Stimulated activated CD8-positive, alpha-beta memory T cell treated with anti-CD3 and anti-CD28 coated beads, Interleukin-12 subunit alpha, Interleukin-12 subunit beta, amount 100 ng/mL, for 24 hours (primary cell): Measurements from ENCODE around the gene FASN.
"Not testable (repeated sequence)": the region's sequence is repeated elsewhere in the genome, so short reads cannot be mapped to it uniquely, and the experiment has no call there.

ENCODE experiments used
- DNase-seq: peaks from one replicate; pipeline ENCODE4 v3.0.0-alpha.2; 2020; ENCODE audit errors: extremely low read depth

FASN gene

GRCh38 chr17:82043507-82043906 is 54.5 kb downstream of the FASN start:
- no peak for DNase-seq

- DNase-seq = no peak
Measured at GRCh38 chr17:82042649-82043048, 55.4 kb downstream of the FASN start.

DNA sequence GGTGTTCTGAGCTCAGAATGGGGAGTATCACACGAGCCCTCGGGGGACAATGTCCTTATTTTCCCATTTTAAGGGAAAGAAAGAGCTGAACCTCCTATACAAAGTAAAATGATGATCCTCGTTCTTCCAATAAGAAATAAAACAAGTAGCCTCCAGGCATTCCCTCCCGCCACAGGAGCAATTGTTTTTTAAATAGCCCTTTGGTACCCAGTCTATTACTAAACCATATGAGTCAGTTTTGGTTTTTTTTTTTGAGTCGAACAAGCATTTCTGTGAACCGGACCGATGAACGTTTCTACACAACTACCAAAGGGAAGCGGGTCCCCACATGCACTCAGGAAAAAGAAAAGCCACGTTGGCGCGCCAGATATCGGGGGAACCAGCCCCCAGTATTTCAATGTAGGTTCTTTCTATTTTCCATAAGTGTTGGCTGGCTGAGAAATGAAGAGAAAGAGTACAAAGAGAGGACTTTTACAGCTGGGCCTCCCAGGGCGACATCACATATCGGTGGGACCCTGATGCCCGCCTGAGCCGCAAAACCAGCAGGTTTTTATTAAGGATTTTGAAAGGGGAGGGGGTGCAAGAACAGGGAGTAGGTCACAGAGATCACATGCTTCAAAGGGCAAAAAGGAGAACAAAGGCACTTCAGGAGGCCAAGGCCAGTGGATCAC is 56.8 kb downstream of the FASN start:
- no peak for DNase-seq

- DNase-seq = no peak
Measured at GRCh38 chr17:82039695-82040299, 58.2 kb downstream of the FASN start.

GRCh38 chr17:82038796-82039409 is 59.1 kb downstream of the FASN start:
- not testable (repeated sequence) for DNase-seq

- DNase-seq = no peak
Measured at GRCh38 chr17:82037889-82038195, 60.2 kb downstream of the FASN start.

GRCh38 chr17:82037092-82037888 is 60.7 kb downstream of the FASN start, which contains the start of gene DCXR:
DCXR (minus strand) TSS chr17:82037697; CDS start chr17:82037682, 15 bp downstream.
- peak; percentile 94 for DNase-seq

DNA sequence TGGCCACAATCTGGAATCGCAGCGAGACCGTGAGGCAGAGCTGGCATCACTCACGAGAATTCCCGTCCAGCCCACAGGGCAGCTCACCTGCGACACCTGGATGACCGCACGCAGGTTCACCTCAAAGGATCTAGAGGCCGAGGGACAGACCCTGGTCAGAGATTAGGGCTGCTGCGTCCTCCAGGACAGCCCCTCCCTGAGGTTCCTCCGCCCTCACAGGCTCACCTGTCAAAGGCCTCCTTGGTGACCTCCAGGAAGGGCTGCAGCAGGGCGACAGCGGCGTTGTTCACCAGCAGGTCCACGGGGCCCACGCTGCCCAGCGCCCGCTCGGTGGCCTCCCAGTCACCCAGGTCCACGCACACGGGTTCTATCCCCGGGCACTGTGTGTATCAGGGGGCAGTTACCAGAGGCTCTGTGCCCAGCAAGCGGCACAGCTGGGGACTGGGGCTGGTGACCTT is 61.4 kb downstream of the FASN start:
- no peak for DNase-seq

DNA sequence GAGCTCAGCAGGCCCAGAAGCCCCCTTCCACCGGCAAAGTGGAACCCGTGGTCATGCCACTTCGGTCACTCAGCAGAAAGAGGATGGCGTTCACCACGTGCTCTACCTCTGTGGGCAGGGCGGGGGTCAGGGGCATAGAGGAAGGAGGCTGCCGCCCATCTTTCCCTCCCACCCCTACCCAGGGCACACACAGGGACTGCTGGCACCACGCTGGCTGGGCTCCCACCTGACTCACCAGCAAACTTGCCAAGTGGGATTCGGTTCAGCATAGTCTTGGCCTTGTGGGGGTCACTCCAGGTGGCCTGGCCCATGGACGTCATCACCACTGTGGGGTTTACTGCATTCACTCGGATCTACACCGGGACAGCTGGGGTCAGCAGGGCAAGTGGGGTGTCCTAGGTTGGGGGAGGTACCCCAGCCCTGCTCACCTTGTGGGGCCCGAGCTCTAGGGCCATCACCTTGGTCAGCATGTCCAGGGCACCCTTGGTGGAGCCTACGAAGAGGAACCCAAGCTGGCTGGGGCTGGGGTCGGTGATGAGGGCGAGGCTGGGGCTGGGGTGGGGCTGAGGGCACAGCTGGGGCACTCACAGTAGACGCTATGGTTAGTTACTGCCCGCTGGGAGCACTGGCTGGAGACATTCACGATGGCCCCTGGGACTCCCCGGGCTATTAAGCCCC is 61.9 kb downstream of the FASN start:
- no peak for DNase-seq

DNA sequence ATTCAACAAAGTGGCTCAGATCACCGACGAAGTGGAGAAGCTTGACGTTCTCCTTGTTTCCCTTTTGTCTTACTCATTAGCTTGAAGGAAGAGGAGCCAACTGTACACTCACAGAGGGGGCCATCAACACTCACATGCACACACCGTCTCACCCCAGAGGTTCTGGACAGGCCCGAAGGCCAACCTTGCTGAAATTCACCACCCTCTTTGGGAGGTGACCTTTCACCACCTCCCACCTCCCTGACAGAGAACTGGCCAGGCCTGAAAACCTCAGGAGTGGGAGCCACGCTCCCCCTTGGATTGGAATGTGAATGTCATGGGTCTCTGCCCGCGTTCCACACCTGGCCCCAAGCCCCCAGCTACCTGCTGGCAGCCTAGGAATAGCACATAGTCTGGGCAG is 62.5 kb downstream of the FASN start:
- no peak for DNase-seq

GRCh38 chr17:82034371-82035011 is 63.5 kb downstream of the FASN start:
- no peak for DNase-seq

- DNase-seq = no peak
Measured at GRCh38 chr17:82033359-82034085, 64.5 kb downstream of the FASN start.

GRCh38 chr17:82031885-82032627 is 66.0 kb downstream of the FASN start:
- DNase-seq = no peak

- no peak for DNase-seq
Measured at GRCh38 chr17:82031303-82031884, 66.6 kb downstream of the FASN start, which contains the start of gene RAC3. RAC3 (plus strand) TSS chr17:82031678; CDS start chr17:82031762, 84 bp downstream.

- peak; percentile 57 for DNase-seq
Measured at GRCh38 chr17:82030470-82031302, 67.3 kb downstream of the FASN start.

DNA sequence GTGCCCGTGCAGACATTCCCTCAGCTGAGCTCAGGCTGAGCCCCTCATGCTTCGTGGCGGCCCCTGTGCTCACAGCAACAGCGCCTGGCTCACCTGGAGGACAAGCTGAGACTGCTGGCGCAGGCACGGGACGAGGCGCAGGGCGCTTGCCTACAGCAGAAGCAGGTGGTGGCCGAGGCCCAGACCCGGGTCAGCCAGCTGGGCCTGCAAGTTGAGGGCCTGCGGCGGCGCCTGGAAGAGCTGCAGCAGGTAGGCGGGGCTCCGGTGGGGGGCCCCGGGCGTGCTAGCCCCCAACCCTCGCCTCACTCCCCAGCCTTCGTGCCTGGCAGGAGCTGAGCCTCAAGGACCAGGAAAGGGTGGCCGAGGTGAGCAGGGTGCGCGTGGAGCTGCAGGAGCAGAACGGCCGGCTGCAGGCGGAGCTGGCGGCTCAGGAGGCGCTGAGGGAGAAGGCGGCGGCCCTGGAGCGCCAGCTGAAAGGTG is 68.0 kb downstream of the FASN start:
- DNase-seq = no peak

GRCh38 chr17:82029391-82029790 is 68.6 kb downstream of the FASN start:
- DNase-seq = no peak

DNA sequence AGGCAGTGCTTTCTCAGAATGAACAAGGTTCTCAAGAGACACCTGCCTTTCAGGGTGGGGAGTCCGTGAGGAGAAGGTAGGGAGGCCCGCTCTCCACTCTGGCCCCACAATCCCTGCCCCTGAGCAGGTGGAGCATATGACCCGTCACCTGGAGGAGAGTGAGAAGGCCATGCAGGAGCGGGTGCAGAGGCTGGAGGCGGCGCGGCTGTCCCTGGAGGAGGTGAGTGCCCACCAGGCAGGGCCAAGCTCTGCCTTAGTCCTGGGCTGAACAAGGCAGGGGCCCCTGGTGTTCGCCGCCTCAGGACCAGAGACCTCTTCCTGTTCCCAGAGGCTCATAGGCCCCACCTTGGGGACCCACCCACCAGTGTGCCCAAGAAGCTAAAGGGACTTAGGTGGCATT is 69.1 kb downstream of the FASN start:
- DNase-seq = no peak
